Limb (tissue), 2 donors: Measurements from ENCODE around the gene MEGF8.
"Not testable (repeated sequence)": the region's sequence is repeated elsewhere in the genome, so short reads cannot be mapped to it uniquely, and the experiment has no call there.

Experiments used
- DNase-seq, 2 donors: peaks; one replicate each; pipeline ENCODE4 v3.0.0-alpha.2; 2016; ENCODE audit errors: extremely low spot score in 2 of 2

Gene MEGF8

DNA sequence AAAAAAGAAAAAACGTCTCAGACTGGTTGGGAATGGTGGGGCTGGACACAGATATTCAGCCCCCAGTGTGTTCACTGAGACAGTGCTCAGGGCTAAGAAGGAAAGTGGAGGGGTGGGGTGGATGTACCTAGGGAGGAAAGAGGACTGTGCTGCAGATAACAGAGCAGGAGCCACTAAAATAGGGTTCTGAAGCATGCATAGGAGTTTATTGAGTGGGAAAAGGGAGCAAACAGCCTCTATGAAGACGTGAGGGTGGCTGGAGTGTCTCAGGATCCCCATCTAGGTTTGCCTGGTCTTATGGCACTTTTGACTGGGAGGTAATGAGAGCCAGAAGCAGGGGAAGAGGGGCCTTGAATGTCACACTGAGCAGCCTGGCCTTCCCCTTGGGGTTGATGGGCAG is 3.4 kb downstream of the MEGF8 start:
- no peak for DNase-seq

DNA sequence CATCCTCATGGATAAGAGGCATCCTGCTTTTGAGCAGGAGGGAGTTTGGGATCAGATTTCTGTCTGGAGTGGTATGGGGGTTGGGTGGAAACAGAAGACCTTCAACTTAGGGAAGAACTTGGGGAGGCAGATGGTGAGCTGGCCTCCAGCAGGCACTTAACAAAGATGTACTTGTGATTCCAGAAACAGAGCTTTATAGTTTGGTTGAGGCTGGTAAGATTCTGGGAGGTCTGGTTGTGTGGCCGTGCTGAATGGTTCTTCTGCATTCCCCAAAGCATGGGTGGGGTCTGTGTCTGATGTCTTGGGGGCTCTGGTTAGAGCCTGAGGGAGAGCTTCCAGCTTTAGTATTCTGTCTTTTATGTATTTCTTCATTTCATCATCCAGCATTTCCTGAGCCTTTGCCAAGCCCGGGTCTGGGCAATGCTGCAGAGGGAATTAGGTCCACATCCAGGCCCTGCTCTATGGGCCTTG is 4.8 kb downstream of the MEGF8 start:
- DNase-seq, result no peak

DNA sequence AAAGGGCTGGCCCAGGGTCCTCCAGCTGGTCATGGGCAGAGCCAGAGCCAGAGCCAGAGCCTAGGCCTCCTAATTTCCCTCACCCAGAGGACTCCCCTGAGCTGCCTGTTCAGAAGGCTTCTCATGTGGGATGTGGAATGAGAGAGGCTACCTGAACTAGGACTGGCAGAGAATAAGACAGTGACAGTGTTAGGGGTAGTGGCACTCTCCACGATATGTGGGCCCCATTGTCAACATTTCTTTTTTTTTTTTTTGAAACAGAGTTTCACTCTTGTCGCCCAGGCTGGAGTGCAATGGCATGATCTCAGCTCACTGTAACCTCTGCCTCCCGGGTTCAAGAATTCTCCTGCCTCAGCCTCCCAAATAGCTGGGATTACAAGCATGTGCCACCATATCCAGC is 5.9 kb downstream of the MEGF8 start:
- DNase-seq, result not testable (repeated sequence)

DNA sequence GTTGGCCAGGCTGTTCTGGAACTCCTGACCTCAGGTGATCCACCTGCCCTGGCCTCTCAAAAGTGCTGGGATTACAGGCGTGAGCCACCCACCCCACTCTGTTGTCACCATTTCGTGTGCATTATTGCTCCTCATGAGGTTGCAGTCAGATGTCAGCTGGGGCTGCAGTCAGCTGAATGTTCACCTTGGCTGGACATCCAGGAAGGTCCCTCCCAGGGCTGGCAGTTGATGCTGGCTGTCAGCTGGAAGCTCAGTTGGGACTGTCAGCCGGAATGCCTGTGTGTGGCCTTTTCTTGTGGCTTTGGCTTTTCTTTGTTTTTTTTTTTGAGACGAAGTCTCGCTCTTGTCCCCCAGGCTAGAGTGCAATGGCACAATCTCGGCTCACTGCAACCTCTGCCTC is 6.6 kb downstream of the MEGF8 start:
- no peak for DNase-seq

DNA sequence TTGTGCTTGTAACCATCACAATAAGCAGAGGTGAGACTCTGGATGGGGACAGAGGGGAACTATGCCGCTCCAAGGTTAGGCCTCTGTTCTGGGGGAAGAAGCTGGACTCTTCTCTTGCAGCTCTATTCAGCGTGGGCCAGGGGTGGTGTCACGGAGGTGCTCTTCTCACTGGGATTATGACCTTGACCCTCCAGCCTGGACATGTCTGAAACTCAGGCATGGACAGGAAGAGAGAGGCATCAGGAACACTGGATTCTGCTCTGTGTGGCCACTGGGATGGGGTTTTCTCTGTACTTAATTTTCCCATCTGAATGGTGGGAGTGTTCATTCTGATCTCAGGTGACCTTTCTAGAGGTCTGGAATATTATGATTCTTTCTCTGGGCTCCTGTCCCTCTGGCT is 7.6 kb downstream of the MEGF8 start:
- no peak for DNase-seq

DNA sequence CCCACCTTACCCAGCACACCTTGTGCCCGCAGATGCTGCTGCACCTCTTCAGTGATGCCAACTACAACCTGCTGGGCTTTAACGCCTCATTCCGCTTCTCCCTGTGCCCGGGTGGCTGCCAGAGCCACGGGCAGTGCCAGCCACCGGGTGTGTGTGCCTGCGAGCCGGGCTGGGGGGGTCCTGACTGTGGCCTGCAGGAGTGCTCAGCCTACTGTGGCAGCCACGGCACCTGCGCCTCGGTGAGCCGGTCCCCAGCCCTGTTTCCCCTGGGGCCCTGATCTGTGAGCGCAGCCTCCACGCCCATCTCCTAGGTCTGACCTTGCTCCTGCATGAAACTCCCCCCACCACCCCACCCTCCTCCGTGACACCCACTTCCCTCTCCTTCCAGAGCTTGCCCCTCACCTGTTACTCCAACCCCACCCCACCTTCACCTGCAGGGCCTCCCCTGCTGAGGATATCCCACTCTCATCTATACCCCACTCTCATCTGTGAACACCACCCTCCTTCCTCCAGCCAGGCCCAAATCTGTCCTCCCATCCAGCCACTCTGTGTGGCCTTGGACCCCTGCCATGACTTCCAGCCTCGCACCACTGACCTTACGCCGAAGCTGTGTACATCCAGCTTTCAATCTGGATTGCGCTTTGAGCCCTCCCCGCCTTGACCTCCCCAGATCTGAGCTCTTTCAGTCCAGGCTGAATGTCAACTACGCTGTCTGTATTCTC is 8.7 kb downstream of the MEGF8 start:
- no peak for DNase-seq

DNA sequence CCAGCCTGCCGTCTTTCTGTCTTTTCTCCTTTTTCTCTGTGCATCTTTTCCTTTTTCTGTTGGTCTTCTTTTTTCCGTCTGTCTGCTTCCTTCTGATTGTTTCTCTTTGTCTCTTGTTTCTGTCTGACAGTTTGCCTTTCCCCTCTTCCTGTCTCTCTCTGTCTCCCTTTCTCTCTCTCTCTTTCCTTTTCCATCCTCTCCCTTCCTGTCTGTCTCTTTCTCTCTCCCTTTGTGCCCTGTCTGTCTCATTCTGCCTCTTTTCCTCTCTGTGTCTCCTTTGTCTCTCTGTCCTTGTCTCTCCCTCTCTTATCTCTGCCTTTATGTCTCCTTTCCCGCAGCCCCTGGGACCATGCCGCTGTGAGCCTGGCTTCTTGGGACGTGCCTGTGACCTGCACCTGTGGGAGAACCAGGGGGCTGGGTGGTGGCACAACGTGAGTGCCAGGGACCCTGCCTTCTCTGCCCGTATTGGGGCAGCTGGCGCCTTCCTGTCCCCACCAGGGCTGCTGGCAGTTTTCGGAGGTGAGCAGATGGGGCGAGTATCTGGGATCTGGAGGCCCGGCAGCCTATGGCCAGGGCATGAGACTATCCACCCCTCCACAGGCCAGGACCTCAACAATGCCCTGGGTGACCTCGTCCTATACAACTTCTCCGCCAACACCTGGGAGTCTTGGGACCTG is 9.4 kb downstream of the MEGF8 start:
- DNase-seq, result no peak

DNA sequence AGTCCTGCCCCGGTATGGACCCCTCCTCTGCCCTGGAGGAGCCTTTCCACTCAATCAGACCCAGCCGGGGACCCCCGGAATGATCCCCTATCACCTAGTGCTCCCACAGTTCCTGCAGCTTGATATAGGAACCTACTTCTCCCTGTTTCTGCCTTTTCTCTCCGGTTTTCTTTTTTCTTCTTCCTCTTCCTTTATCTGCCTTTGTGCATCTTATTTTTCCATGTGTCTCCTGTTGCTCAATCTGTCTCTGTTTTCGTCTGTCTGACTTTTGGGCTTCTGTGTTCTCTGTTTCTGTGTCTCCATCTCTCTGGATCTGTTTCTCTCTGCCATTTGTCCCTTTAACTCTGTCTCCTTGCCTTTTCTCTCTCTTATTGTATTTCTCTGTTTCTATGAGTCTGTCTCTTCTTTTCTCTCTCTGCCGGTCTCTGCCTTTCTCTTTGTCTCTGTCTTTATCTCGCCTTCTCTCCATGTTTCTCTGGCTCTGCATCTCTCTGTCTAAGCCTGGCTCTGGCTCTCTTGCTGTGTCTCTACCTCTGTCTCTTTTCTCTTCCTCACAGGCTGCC is 10.0 kb downstream of the MEGF8 start:
- no peak for DNase-seq

DNA sequence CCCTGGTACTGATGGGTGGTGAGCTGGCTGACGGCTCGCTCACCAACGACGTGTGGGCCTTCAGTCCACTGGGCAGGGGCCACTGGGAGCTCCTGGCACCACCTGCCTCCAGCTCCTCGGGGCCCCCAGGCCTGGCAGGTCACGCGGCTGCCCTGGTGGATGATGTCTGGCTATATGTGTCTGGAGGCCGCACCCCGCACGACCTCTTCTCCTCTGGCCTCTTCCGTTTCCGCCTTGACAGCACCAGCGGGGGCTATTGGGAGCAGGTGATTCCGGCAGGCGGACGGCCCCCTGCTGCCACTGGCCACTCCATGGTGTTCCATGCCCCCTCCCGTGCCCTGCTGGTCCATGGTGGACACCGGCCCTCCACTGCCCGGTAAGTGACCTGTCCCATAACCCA is 10.5 kb downstream of the MEGF8 start:
- no peak for DNase-seq

DNA sequence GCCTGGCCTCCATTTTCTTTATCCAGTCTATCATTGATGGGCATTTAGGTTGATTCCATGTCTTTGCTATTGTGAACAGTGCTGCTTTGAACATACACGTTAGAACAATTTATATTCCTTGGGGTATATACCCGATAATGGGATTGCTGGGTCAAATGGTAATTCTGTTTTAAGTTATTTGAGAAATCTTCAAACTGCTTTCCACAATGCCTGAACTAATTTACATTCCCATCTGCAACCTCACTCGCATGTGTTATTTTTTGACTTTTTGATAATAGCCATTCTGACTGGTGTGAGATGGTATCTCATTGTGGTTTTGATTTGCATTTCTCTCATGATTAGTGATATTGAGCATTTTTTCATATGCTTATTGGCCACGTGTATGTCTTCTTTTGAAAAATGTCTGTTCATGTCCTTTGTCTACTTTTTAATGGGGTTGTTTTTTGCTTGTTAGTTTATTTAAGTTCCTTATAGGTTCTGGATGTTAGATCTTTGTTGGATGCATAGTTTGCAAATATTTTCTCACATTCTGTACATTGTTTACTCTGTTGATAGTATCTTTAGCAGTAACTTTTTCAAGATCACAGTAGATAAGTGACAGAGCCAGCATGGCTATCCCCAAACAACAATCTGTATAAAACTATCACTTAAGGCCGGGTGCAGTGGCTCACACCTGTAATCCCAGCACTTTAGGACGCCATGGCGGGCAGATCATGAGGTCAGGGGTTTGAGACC is 13.9 kb downstream of the MEGF8 start:
- DNase-seq, result not testable (repeated sequence)

DNA sequence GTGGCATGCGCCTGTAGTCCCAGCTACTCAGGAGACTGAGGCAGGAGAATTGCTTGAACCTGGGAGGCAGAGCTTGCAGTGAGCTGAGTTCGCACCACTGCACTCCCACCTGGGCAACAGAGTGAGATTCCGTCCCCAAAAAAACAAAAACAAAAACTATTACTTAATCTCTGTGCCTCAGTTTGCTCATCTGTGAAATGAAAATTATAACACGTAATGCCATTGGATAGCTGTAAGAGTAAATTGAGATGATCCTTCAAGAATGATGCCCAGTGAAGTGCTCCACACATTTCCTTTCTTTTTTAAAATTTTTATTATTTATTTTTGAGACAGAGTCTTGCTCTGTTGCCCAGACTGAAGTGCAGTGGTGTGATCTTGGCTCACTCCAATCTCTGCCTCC is 14.5 kb downstream of the MEGF8 start:
- DNase-seq, result not testable (repeated sequence)

DNA sequence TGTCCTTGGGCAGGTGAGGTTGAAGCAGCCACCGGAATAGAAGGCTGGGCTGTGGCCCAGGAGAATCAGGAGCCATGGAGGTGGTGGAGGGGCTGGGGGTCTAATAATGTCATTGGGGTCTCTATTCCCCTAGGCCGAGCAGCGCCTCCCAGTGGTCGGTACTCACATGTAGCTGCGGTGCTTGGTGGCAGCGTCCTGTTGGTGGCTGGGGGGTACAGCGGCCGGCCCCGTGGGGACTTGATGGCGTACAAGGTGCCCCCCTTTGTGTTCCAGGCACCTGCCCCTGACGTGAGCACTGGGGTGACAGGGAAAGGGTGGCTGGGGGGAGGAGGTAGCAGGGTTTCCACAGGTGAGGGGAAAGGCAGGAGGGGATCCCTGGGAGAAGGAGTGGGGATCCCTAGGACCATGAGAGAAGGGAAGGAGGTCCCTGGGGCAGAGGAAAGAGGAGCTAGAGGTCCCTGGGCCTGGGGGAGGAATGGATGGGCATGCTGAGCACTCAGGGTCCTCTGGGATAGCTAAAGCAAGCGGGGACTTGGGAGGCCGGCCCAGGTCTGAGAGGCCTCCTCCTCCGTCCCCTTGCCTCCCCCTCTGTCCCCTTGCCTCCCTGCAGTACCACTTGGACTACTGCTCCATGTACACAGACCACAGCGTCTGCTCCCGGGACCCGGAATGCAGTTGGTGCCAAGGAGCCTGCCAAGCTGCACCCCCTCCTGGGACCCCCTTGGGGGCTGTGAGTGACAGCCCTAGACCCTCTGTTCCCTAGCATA is 18.1 kb downstream of the MEGF8 start:
- DNase-seq, result no peak

DNA sequence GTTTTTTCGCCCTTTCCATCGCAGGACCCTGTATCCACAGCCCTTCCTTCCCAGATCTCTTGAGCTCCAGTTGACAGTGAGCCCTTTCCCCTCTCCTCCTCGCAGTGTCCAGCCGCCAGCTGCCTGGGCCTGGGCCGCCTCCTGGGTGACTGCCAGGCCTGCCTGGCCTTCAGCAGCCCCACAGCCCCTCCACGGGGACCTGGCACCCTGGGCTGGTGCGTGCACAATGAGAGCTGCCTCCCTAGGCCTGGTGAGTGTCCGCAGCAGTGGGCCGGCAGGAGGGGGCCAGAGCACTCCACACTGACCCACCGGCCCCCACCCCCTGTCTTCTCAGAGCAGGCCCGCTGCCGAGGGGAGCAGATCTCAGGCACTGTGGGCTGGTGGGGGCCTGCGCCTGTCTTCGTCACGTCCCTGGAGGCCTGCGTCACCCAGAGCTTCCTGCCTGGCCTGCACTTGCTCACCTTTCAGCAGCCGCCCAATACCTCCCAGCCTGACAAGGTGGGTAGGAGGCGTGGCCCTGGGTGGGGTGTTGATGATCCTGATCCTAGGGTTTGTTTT is 19.0 kb downstream of the MEGF8 start:
- no peak for DNase-seq

DNA sequence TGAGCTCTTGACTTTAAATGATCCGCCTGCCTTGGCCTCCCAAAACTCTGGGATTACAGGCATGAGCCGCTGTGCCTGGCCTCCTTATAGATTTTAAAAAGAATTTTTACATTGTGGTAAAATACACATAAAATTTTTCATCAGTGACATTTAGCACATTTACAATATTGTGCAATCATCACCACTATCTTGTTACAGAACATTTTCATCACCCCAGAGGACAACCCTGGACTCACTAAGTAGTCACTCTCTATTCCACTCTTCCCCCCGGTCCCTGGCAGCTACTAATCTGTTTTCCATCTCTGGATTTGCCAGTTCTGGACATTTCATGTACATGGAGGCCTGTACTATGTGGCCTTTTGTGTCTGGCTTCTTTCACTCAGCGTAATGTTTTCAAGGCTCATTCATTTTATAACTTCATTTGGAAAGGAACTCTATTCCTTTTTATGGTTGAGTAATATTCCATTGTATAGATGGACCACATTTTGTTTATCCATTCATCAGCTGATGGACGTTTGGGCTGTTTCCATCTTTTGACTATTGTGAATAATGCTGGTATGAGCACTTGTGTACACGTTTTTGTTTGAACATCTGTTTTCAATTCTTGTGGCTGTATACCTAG is 19.9 kb downstream of the MEGF8 start:
- DNase-seq, result no peak

DNA sequence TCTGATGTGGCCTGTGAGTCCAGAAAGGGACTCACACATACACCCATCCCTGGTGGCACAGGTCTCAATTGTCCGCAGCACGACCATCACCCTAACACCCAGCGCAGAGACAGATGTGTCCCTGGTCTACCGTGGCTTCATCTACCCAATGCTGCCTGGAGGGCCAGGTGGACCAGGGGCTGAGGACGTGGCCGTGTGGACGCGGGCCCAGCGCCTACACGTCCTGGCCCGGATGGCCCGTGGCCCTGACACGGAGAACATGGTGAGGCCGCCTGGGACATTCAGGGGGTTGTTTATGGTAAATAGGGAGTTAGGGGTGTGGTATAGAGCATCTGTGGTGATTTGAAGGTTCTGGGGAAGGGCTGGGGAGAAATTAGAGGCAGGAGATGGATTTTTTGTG is 22.8 kb downstream of the MEGF8 start:
- no peak for DNase-seq

DNA sequence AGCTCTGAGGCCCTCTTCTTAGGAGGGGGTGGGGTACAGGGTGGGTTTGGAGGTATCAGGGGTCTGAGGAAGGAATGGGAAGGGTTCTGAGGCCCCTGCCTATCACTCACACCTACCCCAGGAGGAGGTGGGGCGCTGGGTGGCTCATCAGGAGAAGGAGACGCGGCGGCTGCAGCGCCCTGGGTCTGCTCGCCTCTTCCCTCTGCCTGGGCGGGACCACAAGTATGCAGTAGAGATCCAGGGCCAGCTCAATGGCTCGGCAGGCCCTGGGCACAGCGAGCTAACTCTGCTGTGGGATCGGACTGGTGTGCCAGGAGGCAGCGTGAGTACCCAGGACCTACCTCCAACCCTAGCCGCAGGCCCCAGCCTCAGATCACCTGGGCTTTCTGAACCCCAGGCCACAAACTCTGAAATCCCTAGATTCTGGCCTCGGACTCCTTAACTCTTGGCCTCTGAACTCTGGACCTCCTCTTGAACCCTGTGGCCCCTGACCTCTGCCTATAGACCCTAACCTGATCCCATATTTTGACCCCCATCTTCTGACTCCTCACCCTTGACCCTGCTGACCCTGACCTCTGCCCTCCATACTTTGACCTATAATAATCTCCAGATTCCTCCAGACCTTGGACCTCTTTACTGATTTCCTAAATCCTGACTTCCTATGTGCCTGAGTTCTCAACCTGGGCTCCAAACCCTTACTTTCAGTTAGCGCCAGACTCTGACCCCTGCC is 24.1 kb downstream of the MEGF8 start:
- DNase-seq, result no peak

DNA sequence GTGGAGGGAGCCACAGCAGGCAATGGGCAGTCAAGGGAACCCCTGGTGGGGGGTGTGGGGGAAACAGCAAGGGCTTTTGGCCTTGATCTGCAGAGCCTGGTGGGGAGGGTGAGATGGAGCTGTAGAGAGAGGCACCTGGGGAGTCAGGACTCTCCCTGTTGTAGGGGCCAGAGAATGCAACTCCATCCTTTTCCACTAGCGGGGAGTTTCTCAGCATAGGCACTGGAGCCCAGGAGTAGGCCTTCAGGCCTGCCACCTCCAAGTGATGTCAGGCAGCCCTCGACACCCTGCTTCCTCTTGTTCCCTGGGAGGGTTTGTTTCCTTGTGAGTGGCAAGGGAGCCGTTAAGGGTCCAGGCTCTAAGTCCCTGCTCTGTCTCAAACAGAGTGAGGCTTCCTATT is 25.0 kb downstream of the MEGF8 start:
- DNase-seq, result no peak

DNA sequence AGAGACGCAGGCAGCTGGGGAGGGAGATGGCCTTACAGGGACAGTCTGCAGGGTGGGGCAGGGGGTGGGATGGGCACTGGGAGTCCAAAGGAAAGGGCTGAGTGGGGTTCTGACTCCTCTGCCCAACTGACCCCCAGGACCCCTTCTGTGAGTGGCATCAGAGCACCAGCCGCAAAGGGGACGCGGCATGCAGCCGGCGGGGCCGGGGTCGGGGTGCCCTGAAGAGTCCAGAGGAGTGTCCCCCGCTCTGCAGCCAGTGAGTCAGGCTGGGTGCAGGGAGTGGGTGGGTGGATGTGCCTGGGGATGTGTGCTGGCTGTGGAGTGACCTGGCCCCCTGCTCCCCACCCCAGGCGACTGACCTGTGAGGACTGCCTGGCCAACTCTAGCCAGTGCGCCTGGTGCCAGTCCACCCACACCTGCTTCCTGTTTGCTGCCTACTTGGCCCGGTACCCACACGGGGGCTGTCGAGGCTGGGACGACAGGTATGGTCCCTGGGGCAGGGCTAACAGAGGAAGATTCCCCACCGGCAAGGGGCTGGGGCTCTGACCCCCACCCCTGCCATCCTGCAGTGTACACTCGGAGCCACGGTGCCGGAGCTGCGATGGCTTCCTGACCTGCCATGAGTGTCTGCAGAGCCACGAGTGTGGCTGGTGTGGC is 25.8 kb downstream of the MEGF8 start:
- DNase-seq, result no peak
